Endothelial cell of umbilical vein (primary cell): ENCODE data around the gene CUX1. TPM values are rescaled to one million over a fixed set of nuclear protein-coding genes. Genes with fewer than 3 reads are reported as not detected.

Experiments
- BruUV-seq: library from RNA; stranded (reverse); fragments of 400-500 nt; replicated peaks from 2 replicates; lab custom pipeline; 2021; lab: Mats Ljungman, UMichigan
- CTCF ChIA-PET: fragments of 300-600, 350-600 bp; sonication (Branson Sonifier 250); formaldehyde crosslinking; loops from one replicate; lab custom pipeline; 2021; ENCODE audit warnings: antibody characterized with exemption, inconsistent platforms; lab: Charles Lee
- POLR2A ChIA-PET: fragments of 300-600, 350-600 bp; sonication (Branson Sonifier 250); formaldehyde crosslinking; loops from one replicate; lab custom pipeline; 2021; ENCODE audit warnings: antibody characterized with exemption, inconsistent platforms; lab: Charles Lee
- DNase-seq: peaks from one replicate; pipeline ENCODE4 v3.0.0-alpha.2; 2011; ENCODE audit warnings: low read depth, low spot score
- FAIRE-seq: peaks from 2 replicates; lab custom pipeline; 2011; peaks lifted over from hg19 to GRCh38; lab: Jason Lieb, UNC
- H2AFZ ChIP-seq: 2 replicates; pipeline ENCODE4 v1.6.0; 2012; ENCODE audit warnings: low read depth, low read length, control low read depth, inconsistent platforms
- H3K27ac ChIP-seq: 2 replicates; pipeline ENCODE4 v1.5.1; 2011; ENCODE audit warnings: low read depth, mild to moderate bottlenecking, control low read depth, low read length, moderate library complexity; ENCODE audit not compliant: insufficient read depth
- H3K27me3 ChIP-seq, 2 experiments: 2 replicates each; pipeline versions ENCODE4 v1.6.0 to v1.6.1; 2011; ENCODE audit warnings: low read length in 2 of 2, mixed read lengths in 1 of 2; ENCODE audit not compliant: control insufficient read depth in 2 of 2, insufficient read depth in 2 of 2
- H3K36me3 ChIP-seq, 2 experiments: 2 replicates in 1 of 2; 3 replicates in 1 of 2; pipeline ENCODE4 v1.5.1; 2011; ENCODE audit warnings: low read length in 2 of 2, mild to moderate bottlenecking in 1 of 2, moderate library complexity in 1 of 2; ENCODE audit not compliant: control insufficient read depth in 2 of 2, insufficient read depth in 2 of 2; ENCODE audit errors: extremely low read depth in 1 of 2
- H3K4me1 ChIP-seq: 3 replicates; pipeline ENCODE4 v1.5.1; 2011; ENCODE audit warnings: mild to moderate bottlenecking, low read length; ENCODE audit not compliant: control insufficient read depth, insufficient read depth; ENCODE audit errors: extremely low read depth
- H3K4me2 ChIP-seq: 2 replicates; pipeline ENCODE4 v1.6.1; 2011; ENCODE audit warnings: low read length, control low read depth, mixed read lengths; ENCODE audit not compliant: insufficient read depth
- H3K4me3 ChIP-seq, 3 experiments: fragments of 200-600 bp in 1 of 3; sonication (generic), shearing (Covaris generic) in 1 of 3; replicated peaks in 1 of 3; 2 replicates each; pipeline ENCODE4 v1.5.1; 2011 to 2016; ENCODE audit warnings: control low read depth in 3 of 3, low read length in 3 of 3, mild to moderate bottlenecking in 2 of 3, inconsistent platforms in 1 of 3, low read depth in 1 of 3, moderate library complexity in 1 of 3; ENCODE audit not compliant: insufficient read depth in 1 of 3
- H3K79me2 ChIP-seq: 2 replicates; pipeline ENCODE4 v1.6.0; 2012; ENCODE audit warnings: low read length, inconsistent platforms; ENCODE audit not compliant: control insufficient read depth, insufficient read depth
- H3K9ac ChIP-seq: replicated peaks from 2 replicates; pipeline ENCODE3; 2011; ENCODE audit warnings: low read length, control low read depth; ENCODE audit not compliant: insufficient read depth; ENCODE audit errors: extremely low read depth
- H3K9me1 ChIP-seq: replicated peaks from 3 replicates; pipeline ENCODE4 v1.6.0; 2011; ENCODE audit warnings: mild to moderate bottlenecking, low read length; ENCODE audit not compliant: control insufficient read depth, insufficient read depth; ENCODE audit errors: extremely low read depth
- H3K9me3 ChIP-seq: replicated peaks from 2 replicates; pipeline ENCODE4 v1.5.1; 2012; ENCODE audit warnings: low read length, inconsistent platforms; ENCODE audit not compliant: control insufficient read depth, insufficient read depth
- H4K20me1 ChIP-seq: replicated peaks from 2 replicates; pipeline ENCODE3; 2011; ENCODE audit warnings: mild to moderate bottlenecking, low read length; ENCODE audit not compliant: control insufficient read depth, insufficient read depth; ENCODE audit errors: extremely low read depth
- EZH2 ChIP-seq: IDR thresholded peaks from 2 replicates; pipeline ENCODE4 v1.6.1; 2012; ENCODE audit warnings: borderline replicate concordance, low read depth, mild to moderate bottlenecking, moderate library complexity, low read length, inconsistent platforms; ENCODE audit not compliant: severe bottlenecking
- FOS ChIP-seq: IDR thresholded peaks from 2 replicates; pipeline ENCODE4 v1.6.1; 2011; ENCODE audit warnings: mild to moderate bottlenecking, low read length, moderate library complexity, borderline replicate concordance; ENCODE audit not compliant: insufficient read depth
- GATA2 ChIP-seq: IDR thresholded peaks from 2 replicates; pipeline ENCODE4 v1.7.0; 2011; ENCODE audit warnings: low read depth, mild to moderate bottlenecking, moderate library complexity, mixed read lengths, low read length; ENCODE audit not compliant: insufficient read length, insufficient read depth
- JUN ChIP-seq: IDR thresholded peaks from 2 replicates; pipeline ENCODE4 v1.6.1; 2011; ENCODE audit warnings: borderline replicate concordance, low read depth; ENCODE audit not compliant: insufficient read length, insufficient read depth
- MYC ChIP-seq: IDR thresholded peaks from one replicate; pipeline ENCODE4 v1.6.1; 2011; ENCODE audit warnings: mild to moderate bottlenecking, low read depth, low read length
- POLR2A ChIP-seq: IDR thresholded peaks from 2 replicates; pipeline ENCODE4 v1.6.1; 2012; ENCODE audit warnings: low read depth, mild to moderate bottlenecking, control low read depth, low read length
- POLR2AphosphoS5 ChIP-seq: IDR thresholded peaks from 2 replicates; pipeline ENCODE4 v1.6.1; 2012; ENCODE audit warnings: low read depth, mild to moderate bottlenecking, control low read depth, low read length, moderate library complexity; ENCODE audit not compliant: insufficient read depth
- dilution Hi-C: fragments of 300-500 bp; cut with MboI; formaldehyde crosslinking; loops from one replicate; pipeline ENCODE4 v1.15.0; 2019; ENCODE audit warnings: low sequenced_read_pairs; ENCODE audit not compliant: extremely low pct_ligation_motif_present
- intact Hi-C: fragments of 100-400 bp; cut with micrococcal nuclease; formaldehyde crosslinking; loops from one replicate; pipeline ENCODE4 v1.10.0; 2022
- polyA plus RNA-seq, 4 experiments: library from polyadenylated mRNA; depleted of rRNA in 3 of 4; stranded (reverse) in 3 of 4; unstranded in 1 of 4; fragments of >200 nt; gene quantifications; 2 replicates each; pipeline versions ENCODE4 v1.2.1 to v1.2.3, GENCODE V29; 2011 to 2012; ENCODE audit warnings: missing spikeins in 1 of 4
- total RNA-seq: library from RNA; stranded (reverse); gene quantifications from 2 replicates; pipeline ENCODE4 v1.2.3, GENCODE V29; 2021
- TF ChIP-seq, protein P1 (sequence below): IDR thresholded peaks from 2 replicates; pipeline ENCODE4 v1.6.1; 2011; ENCODE audit not compliant: insufficient read depth, insufficient read length
- TF ChIP-seq, protein P2 (sequence below), 2 donors: IDR thresholded peaks; 1 replicate in 1 of 2; 2 replicates in 1 of 2; pipeline ENCODE4 v1.5.1; 2011; ENCODE audit warnings: low read length in 2 of 2, mild to moderate bottlenecking in 2 of 2, moderate library complexity in 2 of 2, control low read depth in 1 of 2, inconsistent platforms in 1 of 2, low read depth in 1 of 2; ENCODE audit not compliant: insufficient read depth in 1 of 2; ENCODE audit errors: extremely low read depth in 1 of 2

The CUX1 gene
- total and polyA plus RNA-seq, 2 donors (not counting 3 experiments of a cell fraction or from before 2014, with no cell fraction given), result 13.8 to 49.8 TPM

DNA sequence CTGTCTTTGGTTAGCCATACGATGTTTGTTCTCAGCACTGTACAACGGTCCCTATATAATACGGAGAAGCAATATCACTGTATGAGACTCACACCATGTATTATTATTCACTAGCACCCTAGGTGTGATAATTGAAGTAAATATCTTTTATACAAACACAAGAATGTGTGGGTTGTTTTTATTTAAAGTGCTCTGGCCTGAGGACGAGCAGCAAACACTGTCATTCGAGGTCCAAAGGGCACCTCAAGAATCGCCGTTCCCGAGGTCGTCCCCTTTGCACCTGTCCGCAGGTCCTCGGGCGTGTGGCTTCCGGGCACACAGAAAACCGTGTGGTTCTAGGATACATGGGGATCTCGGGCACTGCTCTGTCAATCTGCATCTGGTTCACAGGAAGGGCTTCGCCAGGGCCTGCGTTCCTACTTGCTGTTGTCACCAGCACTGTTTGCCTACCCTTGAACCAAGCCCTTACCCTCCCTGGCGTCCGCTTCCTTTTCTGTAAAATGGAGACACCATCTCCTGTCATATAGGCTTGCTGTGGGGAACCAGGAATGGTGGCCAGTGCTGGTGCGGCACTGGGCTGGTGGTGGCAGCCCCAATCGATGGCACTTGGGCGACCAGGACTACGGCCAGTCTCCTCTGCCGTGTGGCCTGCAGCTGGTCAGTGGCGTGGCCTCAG is 440.8 kb downstream of the CUX1 start:
- CTCF ChIA-PET, result no interaction called here
- intact Hi-C loops, result no loop called here

More for the DNA sequence above, 440.8 kb downstream of the CUX1 start:
- Histone ChIP-seq H3K36me3 (no peaks in the 10 kb centered on the region), H3K79me2 (no peaks in the 10 kb centered on the region), H3K9me1 (no peaks in the 10 kb centered on the region), H4K20me1 (no peaks in the 10 kb centered on the region), H3K4me3 (no peak overlapping the region), H3K9ac (no peak overlapping the region), H3K4me2 (no peak overlapping the region), H3K27ac (no peak overlapping the region), H3K9me3 (no peaks in the 10 kb centered on the region), H3K4me1 (no peaks in the 10 kb centered on the region), H3K27me3 (no peaks in the 10 kb centered on the region), H2AFZ (no peak overlapping the region)
- no TSS peak for BruUV-seq
- no peak for DNase-seq
- POLR2A ChIA-PET, result no interaction called here
- dilution Hi-C loops, result no loop called here
- FAIRE-seq, result no peak
- no peak for TF ChIP-seq POLR2AphosphoS5
- no peak for TF ChIP-seq EZH2
- TF ChIP-seq POLR2A, result no peak
- no peak for TF ChIP-seq FOS
- no peak for TF ChIP-seq GATA2
- TF ChIP-seq, protein P1, sequence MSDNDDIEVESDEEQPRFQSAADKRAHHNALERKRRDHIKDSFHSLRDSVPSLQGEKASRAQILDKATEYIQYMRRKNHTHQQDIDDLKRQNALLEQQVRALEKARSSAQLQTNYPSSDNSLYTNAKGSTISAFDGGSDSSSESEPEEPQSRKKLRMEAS, result no peak
- no peak for TF ChIP-seq JUN
- TF ChIP-seq MYC, result no peak
- TF ChIP-seq, protein P2, sequence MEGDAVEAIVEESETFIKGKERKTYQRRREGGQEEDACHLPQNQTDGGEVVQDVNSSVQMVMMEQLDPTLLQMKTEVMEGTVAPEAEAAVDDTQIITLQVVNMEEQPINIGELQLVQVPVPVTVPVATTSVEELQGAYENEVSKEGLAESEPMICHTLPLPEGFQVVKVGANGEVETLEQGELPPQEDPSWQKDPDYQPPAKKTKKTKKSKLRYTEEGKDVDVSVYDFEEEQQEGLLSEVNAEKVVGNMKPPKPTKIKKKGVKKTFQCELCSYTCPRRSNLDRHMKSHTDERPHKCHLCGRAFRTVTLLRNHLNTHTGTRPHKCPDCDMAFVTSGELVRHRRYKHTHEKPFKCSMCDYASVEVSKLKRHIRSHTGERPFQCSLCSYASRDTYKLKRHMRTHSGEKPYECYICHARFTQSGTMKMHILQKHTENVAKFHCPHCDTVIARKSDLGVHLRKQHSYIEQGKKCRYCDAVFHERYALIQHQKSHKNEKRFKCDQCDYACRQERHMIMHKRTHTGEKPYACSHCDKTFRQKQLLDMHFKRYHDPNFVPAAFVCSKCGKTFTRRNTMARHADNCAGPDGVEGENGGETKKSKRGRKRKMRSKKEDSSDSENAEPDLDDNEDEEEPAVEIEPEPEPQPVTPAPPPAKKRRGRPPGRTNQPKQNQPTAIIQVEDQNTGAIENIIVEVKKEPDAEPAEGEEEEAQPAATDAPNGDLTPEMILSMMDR (IDR thresholded peaks at IDR 0.05; ENCODE audit: extremely low read depth in 1 of 2, insufficient read depth in 1 of 2, low read depth in 1 of 2, low read length in 2 of 2), result no peak
